ENCODE results near the gene SPINK13. TPM values are rescaled to one million over a fixed set of nuclear protein-coding genes. Genes with fewer than 3 reads are reported as not detected.

Gene SPINK13
- total RNA-seq, 1 experiment from 2014 or later: not detected

DNA sequence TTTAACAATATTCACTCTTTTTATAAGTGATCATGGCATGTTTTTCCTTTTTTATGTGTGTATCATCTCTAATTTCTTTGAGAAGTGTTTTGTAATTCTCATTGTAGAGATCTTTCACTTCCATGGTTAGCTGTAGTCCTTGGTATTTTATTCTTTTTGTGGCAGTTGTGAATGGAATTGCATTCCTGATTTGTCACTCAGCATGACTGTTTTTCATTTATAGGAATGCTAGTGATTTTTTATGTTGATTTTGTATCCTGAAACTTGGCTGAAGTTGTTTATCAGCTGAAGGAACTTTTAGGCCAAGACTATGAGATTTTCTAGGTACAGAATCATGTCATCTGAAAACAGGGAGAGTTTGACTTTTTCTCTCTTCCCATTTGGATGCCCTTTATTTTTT is 13.1 kb upstream of the SPINK13 start:
- H3K4me3 ChIP-seq (ENCODE audit: low read depth, low read length, poor library complexity, severe bottlenecking): no peak overlapping the region
- H3K9me3 ChIP-seq (ENCODE audit: low read depth, low read length, poor library complexity, severe bottlenecking): no peaks in the 10 kb centered on the region
- ChIA-PET CTCF (no interaction called here), POLR2A (ENCODE audit: low non-redundant PET) (no interaction called here)
- BruUV-seq (replicated peaks): no TSS peak
- no peak overlapping the region for H3K27ac ChIP-seq (ENCODE audit: low read depth, low read length, poor library complexity, severe bottlenecking)
- no peak for TF ChIP-seq EZH2 (IDR thresholded peaks at IDR 0.05; ENCODE audit: borderline replicate concordance, low read depth, low read length, poor library complexity, severe bottlenecking)
- TF ChIP-seq, protein P1, sequence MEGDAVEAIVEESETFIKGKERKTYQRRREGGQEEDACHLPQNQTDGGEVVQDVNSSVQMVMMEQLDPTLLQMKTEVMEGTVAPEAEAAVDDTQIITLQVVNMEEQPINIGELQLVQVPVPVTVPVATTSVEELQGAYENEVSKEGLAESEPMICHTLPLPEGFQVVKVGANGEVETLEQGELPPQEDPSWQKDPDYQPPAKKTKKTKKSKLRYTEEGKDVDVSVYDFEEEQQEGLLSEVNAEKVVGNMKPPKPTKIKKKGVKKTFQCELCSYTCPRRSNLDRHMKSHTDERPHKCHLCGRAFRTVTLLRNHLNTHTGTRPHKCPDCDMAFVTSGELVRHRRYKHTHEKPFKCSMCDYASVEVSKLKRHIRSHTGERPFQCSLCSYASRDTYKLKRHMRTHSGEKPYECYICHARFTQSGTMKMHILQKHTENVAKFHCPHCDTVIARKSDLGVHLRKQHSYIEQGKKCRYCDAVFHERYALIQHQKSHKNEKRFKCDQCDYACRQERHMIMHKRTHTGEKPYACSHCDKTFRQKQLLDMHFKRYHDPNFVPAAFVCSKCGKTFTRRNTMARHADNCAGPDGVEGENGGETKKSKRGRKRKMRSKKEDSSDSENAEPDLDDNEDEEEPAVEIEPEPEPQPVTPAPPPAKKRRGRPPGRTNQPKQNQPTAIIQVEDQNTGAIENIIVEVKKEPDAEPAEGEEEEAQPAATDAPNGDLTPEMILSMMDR (conservative IDR thresholded peaks at IDR 0.05; ENCODE audit: low read depth, low read length): no peak
- no peaks in the 10 kb centered on the region for H3K27me3 ChIP-seq (replicated peaks; ENCODE audit: insufficient read depth, low read depth, low read length, poor library complexity)
- H3K36me3 ChIP-seq (ENCODE audit: insufficient read depth, low read length, poor library complexity, severe bottlenecking): no peaks in the 10 kb centered on the region
- intact Hi-C loops (cut with micrococcal nuclease; ENCODE audit: unreplicated experiment): no loop called here
- DNase-seq (ENCODE audit: low spot score): no peak
- H3K4me1 ChIP-seq (ENCODE audit: insufficient read depth, low read length, poor library complexity, severe bottlenecking): no peaks in the 10 kb centered on the region

DNA sequence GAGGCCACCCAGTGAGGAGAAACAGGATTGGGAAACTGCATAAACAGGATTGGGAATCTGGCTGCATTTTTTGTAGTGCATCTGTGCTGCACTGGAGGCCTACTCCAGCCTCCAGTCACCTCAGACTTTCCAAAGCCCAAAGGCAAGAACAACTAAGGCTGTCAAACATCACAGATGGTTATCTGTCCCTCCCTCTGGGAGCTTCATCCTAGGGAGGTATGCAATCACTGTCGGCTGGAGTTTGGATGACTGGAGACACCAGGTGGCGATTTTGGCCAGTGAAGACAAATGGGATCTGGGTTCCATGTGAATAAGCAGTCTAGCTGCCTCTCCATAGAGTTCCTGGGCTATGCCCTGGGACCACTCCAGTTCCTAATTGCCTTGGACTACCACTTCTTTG is 9.3 kb upstream of the SPINK13 start:
- CTCF ChIA-PET: interaction anchor here (0.6 kb wide), 1 partner anchor 1896 kb away, joined by 3 read pairs; no protein-coding TSS in a partner anchor

DNA sequence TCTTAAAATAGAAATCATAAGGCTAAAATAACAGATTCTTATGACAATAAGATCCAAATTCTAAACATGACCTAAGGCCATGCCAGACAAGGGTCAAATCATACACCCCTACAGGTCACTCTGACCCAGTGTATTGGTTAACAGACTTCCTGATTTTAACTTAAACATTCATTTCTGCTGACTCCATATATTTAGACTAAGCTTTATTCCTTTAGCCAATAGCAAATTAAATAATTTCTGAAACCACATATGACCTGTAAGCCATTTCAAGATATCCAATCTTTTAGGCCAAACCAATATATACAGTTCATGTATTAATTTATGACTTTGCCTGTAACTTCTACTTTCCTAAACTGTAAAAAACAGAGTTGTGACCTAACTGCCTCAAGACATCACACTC is 7.4 kb upstream of the SPINK13 start:
- intact Hi-C loops (cut with micrococcal nuclease; ENCODE audit: unreplicated experiment): no loop called here
- Histone ChIP-seq H3K4me3 (ENCODE audit: low read depth, low read length, poor library complexity, severe bottlenecking) (no peak overlapping the region), H3K36me3 (ENCODE audit: insufficient read depth, low read length, poor library complexity, severe bottlenecking) (no peaks in the 10 kb centered on the region), H3K27me3 (replicated peaks; ENCODE audit: insufficient read depth, low read depth, low read length, poor library complexity) (no peaks in the 10 kb centered on the region), H3K27ac (ENCODE audit: low read depth, low read length, poor library complexity, severe bottlenecking) (no peak overlapping the region), H3K9me3 (ENCODE audit: low read depth, low read length, poor library complexity, severe bottlenecking) (peaks cover 7% of the 10 kb centered on the region), H3K4me1 (ENCODE audit: insufficient read depth, low read length, poor library complexity, severe bottlenecking) (no peaks in the 10 kb centered on the region)
- ChIA-PET POLR2A (ENCODE audit: low non-redundant PET) (no interaction called here), CTCF (no interaction called here)
- no peak for DNase-seq (ENCODE audit: low spot score)
- no peak for TF ChIP-seq EZH2 (IDR thresholded peaks at IDR 0.05; ENCODE audit: borderline replicate concordance, low read depth, low read length, poor library complexity, severe bottlenecking)
- TF ChIP-seq, protein P1 (conservative IDR thresholded peaks at IDR 0.05; ENCODE audit: low read depth, low read length): no peak
- no TSS peak for BruUV-seq (replicated peaks)

More for the DNA sequence above, 9.3 kb upstream of the SPINK13 start:
- intact Hi-C loops (cut with micrococcal nuclease; ENCODE audit: unreplicated experiment): no loop called here
- no peak overlapping the region for H3K4me3 ChIP-seq (ENCODE audit: low read depth, low read length, poor library complexity, severe bottlenecking)
- no peaks in the 10 kb centered on the region for H3K27me3 ChIP-seq (replicated peaks; ENCODE audit: insufficient read depth, low read depth, low read length, poor library complexity)
- POLR2A ChIA-PET (ENCODE audit: low non-redundant PET): interaction anchor here (0.7 kb wide), 1 partner anchor 713 kb away, joined by 3 read pairs; no protein-coding TSS in a partner anchor
- no peaks in the 10 kb centered on the region for H3K9me3 ChIP-seq (ENCODE audit: low read depth, low read length, poor library complexity, severe bottlenecking)
- no peaks in the 10 kb centered on the region for H3K36me3 ChIP-seq (ENCODE audit: insufficient read depth, low read length, poor library complexity, severe bottlenecking)
- DNase-seq (ENCODE audit: low spot score): no peak
- no TSS peak for BruUV-seq (replicated peaks)
- no peak for TF ChIP-seq EZH2 (IDR thresholded peaks at IDR 0.05; ENCODE audit: borderline replicate concordance, low read depth, low read length, poor library complexity, severe bottlenecking)
- TF ChIP-seq, protein P1 (conservative IDR thresholded peaks at IDR 0.05; ENCODE audit: low read depth, low read length): no peak
- H3K4me1 ChIP-seq (ENCODE audit: insufficient read depth, low read length, poor library complexity, severe bottlenecking): no peaks in the 10 kb centered on the region
- no peak overlapping the region for H3K27ac ChIP-seq (ENCODE audit: low read depth, low read length, poor library complexity, severe bottlenecking)
